CD4-positive, alpha-beta memory T cell (primary cell): ENCODE results near the gene RNF14. TPM values are rescaled to one million over a fixed set of nuclear protein-coding genes. Genes with fewer than 3 reads are reported as not detected.

Source experiments
- polyA plus RNA-seq, 2 donors: library from polyadenylated mRNA; unstranded; fragments of 300-500 nt; fragmentation: Illumina TruSeq; gene quantifications; one replicate each; pipeline ENCODE4 v1.2.3, GENCODE V29; 2021
- total RNA-seq, 2 experiments: library from RNA; stranded (reverse); gene quantifications; one replicate each; pipeline ENCODE4 v1.2.3, GENCODE V29; 2021

RNF14 gene
- total and polyA plus RNA-seq, 4 experiments from 2014 or later: 35.4 to 52.0 (median 45.2) TPM

Other genes with a start within 250 kb of the RNF14 start
- not detected for gene PCDH1, start 90.7 kb upstream of the RNF14 start, total RNA-seq
- not detected for gene PCDH1, start 90.7 kb upstream of the RNF14 start, polyA plus RNA-seq
- gene DELE1, start 45.2 kb upstream of the RNF14 start, total RNA-seq: 10 to 100 TPM; 73.2 to 83.1 TPM
- 10 to 100 TPM; 31.4 to 44.3 TPM for gene DELE1, start 45.2 kb upstream of the RNF14 start, polyA plus RNA-seq
- gene PCDH12, start 10.9 kb upstream of the RNF14 start, total RNA-seq: not detected
- under 1 TPM; 0.13 to 0.31 TPM for gene PCDH12, start 10.9 kb upstream of the RNF14 start, polyA plus RNA-seq
- gene GNPDA1, start 43.9 kb downstream of the RNF14 start, total RNA-seq: 10 to 100 TPM; 23.0 to 24.1 TPM
- gene GNPDA1, start 43.9 kb downstream of the RNF14 start, polyA plus RNA-seq: 10 to 100 TPM; 25.8 to 38.6 TPM
- 10 to 100 TPM; 73.8 to 78.4 TPM for gene NDFIP1, start 139.7 kb downstream of the RNF14 start, total RNA-seq
- 10 to 100 TPM; 70.0 to 98.3 TPM for gene NDFIP1, start 139.7 kb downstream of the RNF14 start, polyA plus RNA-seq